ENCODE results near the gene CD22. TPM values are rescaled to one million over a fixed set of nuclear protein-coding genes. Genes with fewer than 3 reads are reported as not detected.
A peak's percentile ranks its signal among the peaks of the same experiment; 100 is the strongest.
"Not testable (repeated sequence)": the region's sequence is repeated elsewhere in the genome, so short reads cannot be mapped to it uniquely, and the experiment has no call there.

The CD22 gene
- total RNA-seq = 1.2 TPM

GRCh38 chr19:35328851-35329285, at the start of gene CD22:
Gene CD22, plus strand, starts transcription at chr19:35329187. Its CDS starts 2,854 bp downstream, at chr19:35332041.
- no peak for DNase-seq (ENCODE audit: low spot score)
- no peak for ATAC-seq

GRCh38 chr19:35279374-35279773, 49.6 kb upstream of the CD22 start:
- DNase-seq (ENCODE audit: low spot score) (no peak), ATAC-seq (no peak)

- peak; percentile 83 for DNase-seq (ENCODE audit: low spot score)
- ATAC-seq = peak; percentile 51
These were observed 48.8 kb upstream of the CD22 start for GRCh38 chr19:35279985-35280821.

GRCh38 chr19:35281303-35281702, 47.7 kb upstream of the CD22 start:
- ATAC-seq (no peak), DNase-seq (ENCODE audit: low spot score) (no peak)

- ATAC-seq = peak; percentile 0
These were observed 44.6 kb upstream of the CD22 start for GRCh38 chr19:35284153-35285094.

GRCh38 chr19:35285095-35285449, 43.9 kb upstream of the CD22 start:
- ATAC-seq (no peak), DNase-seq (ENCODE audit: low spot score) (no peak)

More at GRCh38 chr19:35284153-35285094, 44.6 kb upstream of the CD22 start:
- DNase-seq (ENCODE audit: low spot score) = no peak

GRCh38 chr19:35285465-35285864, 43.5 kb upstream of the CD22 start:
- DNase-seq (ENCODE audit: low spot score); ATAC-seq: not testable (repeated sequence)

- not testable (repeated sequence) for DNase-seq (ENCODE audit: low spot score); ATAC-seq
These were observed 42.9 kb upstream of the CD22 start for GRCh38 chr19:35286101-35286500.

GRCh38 chr19:35287713-35288112, 41.3 kb upstream of the CD22 start:
- ATAC-seq (no peak), DNase-seq (ENCODE audit: low spot score) (no peak)

GRCh38 chr19:35288331-35288730, 40.7 kb upstream of the CD22 start:
- ATAC-seq (no peak), DNase-seq (ENCODE audit: low spot score) (no peak)

- ATAC-seq (no peak), DNase-seq (ENCODE audit: low spot score) (no peak)
These were observed 40.1 kb upstream of the CD22 start for GRCh38 chr19:35288906-35289305.

- no peak for ATAC-seq
These were observed 38.4 kb upstream of the CD22 start for GRCh38 chr19:35290381-35291127.

GRCh38 chr19:35291259-35291658, 37.7 kb upstream of the CD22 start:
- no peak for ATAC-seq
- no peak for DNase-seq (ENCODE audit: low spot score)

More at GRCh38 chr19:35290381-35291127, 38.4 kb upstream of the CD22 start:
- DNase-seq (ENCODE audit: low spot score) = no peak

- ATAC-seq = no peak
- no peak for DNase-seq (ENCODE audit: low spot score)
These were observed 37.1 kb upstream of the CD22 start, which contains the start of gene MAG for GRCh38 chr19:35291916-35292315. Gene MAG, plus strand, starts transcription at chr19:35292161. Its CDS starts 3,248 bp downstream, at chr19:35295409.

- ATAC-seq = no peak
- DNase-seq (ENCODE audit: low spot score) = no peak
These were observed 36.3 kb upstream of the CD22 start for GRCh38 chr19:35292421-35293362.

GRCh38 chr19:35293363-35293739, 35.6 kb upstream of the CD22 start:
- ATAC-seq (no peak), DNase-seq (ENCODE audit: low spot score) (no peak)

- no peak for ATAC-seq
- DNase-seq (ENCODE audit: low spot score) = no peak
These were observed 35.2 kb upstream of the CD22 start for GRCh38 chr19:35293808-35294207.

GRCh38 chr19:35294328-35294727, 34.7 kb upstream of the CD22 start:
- no peak for ATAC-seq
- no peak for DNase-seq (ENCODE audit: low spot score)
